Central memory CD8-positive, alpha-beta T cell (primary cell): ENCODE measurements around the gene EPHA8.
A peak's percentile ranks its signal among the peaks of the same experiment; 100 is the strongest.

Source experiments
- ATAC-seq: fragments of 150-1000 bp; cut with Tn5 transposase; replicated peaks from 2 replicates; pipeline ENCODE4 v1.10.0; 2022; ENCODE audit warnings: mild to moderate bottlenecking, moderate FRiP score, moderate number of reproducible peaks; ENCODE audit not compliant: poor library complexity, severe bottlenecking; ENCODE audit errors: extremely low read depth
- DNase-seq, 2 donors: peaks; one replicate each; pipeline ENCODE4 v3.0.0; 2021; ENCODE audit warnings: low spot score in 2 of 2
- H3K27ac Mint-ChIP-seq: one replicate; pipeline ENCODE4 v1.8.0; 2022; ENCODE audit warnings: low read depth, mild to moderate bottlenecking, moderate library complexity, mixed read lengths
- H3K27me3 Mint-ChIP-seq: one replicate; pipeline ENCODE4 v1.8.0; 2022; ENCODE audit warnings: mixed read lengths
- H3K36me3 Mint-ChIP-seq: one replicate; pipeline ENCODE4 v1.8.0; 2022; ENCODE audit warnings: mild to moderate bottlenecking, moderate library complexity, mixed read lengths; ENCODE audit not compliant: insufficient read depth
- H3K4me1 Mint-ChIP-seq: one replicate; pipeline ENCODE4 v1.8.0; 2022; ENCODE audit warnings: mixed read lengths
- H3K4me3 Mint-ChIP-seq: one replicate; pipeline ENCODE4 v1.8.0; 2022; ENCODE audit warnings: mild to moderate bottlenecking, moderate library complexity, mixed read lengths
- H3K9me3 Mint-ChIP-seq: one replicate; pipeline ENCODE4 v1.8.0; 2022; ENCODE audit warnings: mixed read lengths

Gene EPHA8

GRCh38 chr1:22626237-22627157 lies 63.2 kb downstream of the EPHA8 start:
- H3K27ac Mint-ChIP-seq = no peak overlapping the region
- H3K36me3 Mint-ChIP-seq = no peaks in the 10 kb centered on the region
- peaks cover 91% of the 10 kb centered on the region for H3K27me3 Mint-ChIP-seq
- H3K9me3 Mint-ChIP-seq = no peaks in the 10 kb centered on the region
- ATAC-seq (no peak), DNase-seq (no peak)
- no peaks in the 10 kb centered on the region for H3K4me1 Mint-ChIP-seq
- H3K4me3 Mint-ChIP-seq = no peak overlapping the region

- ATAC-seq = no peak
- H3K9me3 Mint-ChIP-seq = no peaks in the 10 kb centered on the region
- no peaks in the 10 kb centered on the region for H3K4me1 Mint-ChIP-seq
- H3K4me3 Mint-ChIP-seq = no peak overlapping the region
- no peak for DNase-seq
- no peak overlapping the region for H3K27ac Mint-ChIP-seq
- peaks cover 84% of the 10 kb centered on the region for H3K27me3 Mint-ChIP-seq
- no peaks in the 10 kb centered on the region for H3K36me3 Mint-ChIP-seq
Measured at GRCh38 chr1:22627331-22627730, 64.0 kb downstream of the EPHA8 start.

- no peaks in the 10 kb centered on the region for H3K9me3 Mint-ChIP-seq
- no peaks in the 10 kb centered on the region for H3K36me3 Mint-ChIP-seq
- no peak overlapping the region for H3K4me3 Mint-ChIP-seq
- no peaks in the 10 kb centered on the region for H3K4me1 Mint-ChIP-seq
- no peak overlapping the region for H3K27ac Mint-ChIP-seq
- peaks cover 68% of the 10 kb centered on the region for H3K27me3 Mint-ChIP-seq
- DNase-seq (no peak), ATAC-seq (no peak)
Measured at GRCh38 chr1:22628698-22629444, 65.6 kb downstream of the EPHA8 start.

GRCh38 chr1:22629886-22630285 lies 66.6 kb downstream of the EPHA8 start:
- no peak for DNase-seq
- Mint-ChIP-seq H3K27me3 (peaks cover 58% of the 10 kb centered on the region), H3K36me3 (no peaks in the 10 kb centered on the region), H3K27ac (no peak overlapping the region), H3K4me1 (no peaks in the 10 kb centered on the region), H3K4me3 (no peak overlapping the region), H3K9me3 (no peaks in the 10 kb centered on the region)
- no peak for ATAC-seq

- Mint-ChIP-seq H3K9me3 (no peaks in the 10 kb centered on the region), H3K27me3 (peaks cover 35% of the 10 kb centered on the region), H3K4me1 (no peaks in the 10 kb centered on the region), H3K4me3 (no peak overlapping the region), H3K27ac (no peak overlapping the region), H3K36me3 (no peaks in the 10 kb centered on the region)
- DNase-seq (no peak), ATAC-seq (peak; percentile 43)
Measured at GRCh38 chr1:22633697-22634463, 70.6 kb downstream of the EPHA8 start.

- no peak for ATAC-seq
- DNase-seq = no peak
- Mint-ChIP-seq H3K4me1 (no peaks in the 10 kb centered on the region), H3K4me3 (no peak overlapping the region), H3K36me3 (no peaks in the 10 kb centered on the region), H3K27me3 (peaks cover 19% of the 10 kb centered on the region), H3K27ac (no peak overlapping the region), H3K9me3 (no peaks in the 10 kb centered on the region)
Measured at GRCh38 chr1:22635436-22635835, 72.1 kb downstream of the EPHA8 start.

GRCh38 chr1:22636353-22636752 lies 73.1 kb downstream of the EPHA8 start, which contains the start of gene C1QA:
Gene C1QA (plus strand): TSS chr1:22636628. CDS start chr1:22637617, 989 bp downstream.
- peaks cover 16% of the 10 kb centered on the region for H3K27me3 Mint-ChIP-seq
- H3K36me3 Mint-ChIP-seq = no peaks in the 10 kb centered on the region
- no peak within 1 kb of the TSS for H3K4me3 Mint-ChIP-seq
- H3K27ac Mint-ChIP-seq = no peak within 1 kb of the TSS
- no peak for ATAC-seq
- no peaks in the 10 kb centered on the region for H3K4me1 Mint-ChIP-seq
- no peaks in the 10 kb centered on the region for H3K9me3 Mint-ChIP-seq
- DNase-seq = no peak

GRCh38 chr1:22636927-22637326 lies 73.6 kb downstream of the EPHA8 start:
- Mint-ChIP-seq H3K9me3 (no peaks in the 10 kb centered on the region), H3K4me1 (no peaks in the 10 kb centered on the region), H3K27ac (no peak overlapping the region), H3K4me3 (no peak overlapping the region), H3K27me3 (peaks cover 16% of the 10 kb centered on the region), H3K36me3 (no peaks in the 10 kb centered on the region)
- no peak for DNase-seq
- no peak for ATAC-seq

GRCh38 chr1:22637907-22638445 lies 74.7 kb downstream of the EPHA8 start:
- Mint-ChIP-seq H3K27me3 (peaks cover 25% of the 10 kb centered on the region), H3K36me3 (no peaks in the 10 kb centered on the region), H3K4me1 (no peaks in the 10 kb centered on the region), H3K9me3 (no peaks in the 10 kb centered on the region), H3K27ac (no peak overlapping the region), H3K4me3 (no peak overlapping the region)
- DNase-seq (no peak), ATAC-seq (no peak)

GRCh38 chr1:22638476-22639234 lies 75.4 kb downstream of the EPHA8 start:
- no peak for ATAC-seq
- peaks cover 29% of the 10 kb centered on the region for H3K27me3 Mint-ChIP-seq
- H3K4me1 Mint-ChIP-seq = no peaks in the 10 kb centered on the region
- no peak for DNase-seq
- no peak overlapping the region for H3K4me3 Mint-ChIP-seq
- no peak overlapping the region for H3K27ac Mint-ChIP-seq
- no peaks in the 10 kb centered on the region for H3K9me3 Mint-ChIP-seq
- no peaks in the 10 kb centered on the region for H3K36me3 Mint-ChIP-seq

GRCh38 chr1:22639286-22639685 lies 76.0 kb downstream of the EPHA8 start:
- no peak for ATAC-seq
- Mint-ChIP-seq H3K4me3 (no peak overlapping the region), H3K27ac (no peak overlapping the region), H3K36me3 (no peaks in the 10 kb centered on the region), H3K9me3 (no peaks in the 10 kb centered on the region), H3K4me1 (no peaks in the 10 kb centered on the region), H3K27me3 (peaks cover 30% of the 10 kb centered on the region)
- DNase-seq = no peak

- Mint-ChIP-seq H3K4me3 (no peak overlapping the region), H3K27ac (no peak overlapping the region), H3K27me3 (peaks cover 49% of the 10 kb centered on the region), H3K4me1 (no peaks in the 10 kb centered on the region), H3K36me3 (no peaks in the 10 kb centered on the region), H3K9me3 (no peaks in the 10 kb centered on the region)
- DNase-seq (no peak), ATAC-seq (no peak)
Measured at GRCh38 chr1:22641247-22641646, 78.0 kb downstream of the EPHA8 start.
